ENCODE data around the gene CAMK2G.
"Not testable (repeated sequence)": the region's sequence is repeated elsewhere in the genome, so short reads cannot be mapped to it uniquely, and the experiment has no call there.

The CAMK2G gene

GRCh38 chr10:73840403-73841060 lies 33.8 kb downstream of the CAMK2G start:
- no peak for DNase-seq (ENCODE audit: low spot score)

- DNase-seq (ENCODE audit: low spot score) = no peak
These were observed 34.3 kb downstream of the CAMK2G start for GRCh38 chr10:73840056-73840402.

GRCh38 chr10:73839276-73839966 lies 34.9 kb downstream of the CAMK2G start:
- DNase-seq (ENCODE audit: low spot score) = no peak

- no peak for DNase-seq (ENCODE audit: low spot score)
These were observed 35.5 kb downstream of the CAMK2G start for GRCh38 chr10:73838827-73839226.

- DNase-seq (ENCODE audit: low spot score) = no peak
These were observed 36.3 kb downstream of the CAMK2G start for GRCh38 chr10:73838008-73838567.

- no peak for DNase-seq (ENCODE audit: low spot score)
These were observed 37.3 kb downstream of the CAMK2G start for GRCh38 chr10:73837072-73837471.

GRCh38 chr10:73836427-73836980 lies 37.9 kb downstream of the CAMK2G start:
- no peak for DNase-seq (ENCODE audit: low spot score)

- not testable (repeated sequence) for DNase-seq (ENCODE audit: low spot score)
These were observed 45.3 kb downstream of the CAMK2G start for GRCh38 chr10:73829090-73829489.

- no peak for DNase-seq (ENCODE audit: low spot score)
These were observed 46.2 kb downstream of the CAMK2G start for GRCh38 chr10:73828161-73828560.

- no peak for DNase-seq (ENCODE audit: low spot score)
These were observed 46.8 kb downstream of the CAMK2G start for GRCh38 chr10:73827346-73828089.

- no peak for DNase-seq (ENCODE audit: low spot score)
These were observed 50.1 kb downstream of the CAMK2G start for GRCh38 chr10:73824146-73824725.

GRCh38 chr10:73823391-73823790 lies 51.0 kb downstream of the CAMK2G start:
- DNase-seq (ENCODE audit: low spot score) = no peak

GRCh38 chr10:73819513-73820093 lies 54.8 kb downstream of the CAMK2G start:
- DNase-seq (ENCODE audit: low spot score) = no peak

- DNase-seq (ENCODE audit: low spot score) = no peak
These were observed 55.3 kb downstream of the CAMK2G start for GRCh38 chr10:73819081-73819480.

- DNase-seq (ENCODE audit: low spot score) = no peak
These were observed 56.0 kb downstream of the CAMK2G start for GRCh38 chr10:73818402-73818801.

GRCh38 chr10:73817826-73818225 lies 56.5 kb downstream of the CAMK2G start:
- DNase-seq (ENCODE audit: low spot score) = no peak

GRCh38 chr10:73816917-73817729 lies 57.2 kb downstream of the CAMK2G start:
- DNase-seq (ENCODE audit: low spot score) = no peak

- DNase-seq (ENCODE audit: low spot score) = no peak
These were observed 58.7 kb downstream of the CAMK2G start for GRCh38 chr10:73815719-73816030.

GRCh38 chr10:73814896-73815718 lies 59.2 kb downstream of the CAMK2G start:
- no peak for DNase-seq (ENCODE audit: low spot score)
